Astrocyte of the cerebellum (primary cell): ENCODE measurements around the gene C2orf49.

Source experiments
- DNase-seq: peaks from one replicate; pipeline ENCODE4 v3.0.0-alpha.2; 2011; ENCODE audit warnings: low read depth
- H3K4me3 ChIP-seq: 2 replicates; pipeline ENCODE4 v1.5.1; 2011; ENCODE audit warnings: mild to moderate bottlenecking, low read depth, low read length, moderate library complexity
- CTCF ChIP-seq: IDR thresholded peaks from 2 replicates; pipeline ENCODE4 v1.5.1; 2012; ENCODE audit warnings: low read length, low read depth, moderate library complexity, mild to moderate bottlenecking; ENCODE audit errors: missing control alignments
- in situ Hi-C: cut with HindIII; loops from 2 replicates; pipeline ENCODE4 v1.10.0; 2017; ENCODE audit warnings: low sequenced_read_pairs

C2orf49 gene

GRCh38 chr2:105315314-105315713 is 22.0 kb upstream of the C2orf49 start:
- H3K4me3 ChIP-seq: no peak overlapping the region
- no peak for DNase-seq
- in situ Hi-C loops: no loop called here
- no peak for TF ChIP-seq CTCF

- no peak for TF ChIP-seq CTCF
- in situ Hi-C loops: no loop called here
- no peak for DNase-seq
- no peak overlapping the region for H3K4me3 ChIP-seq
Observed at GRCh38 chr2:105317937-105318336, 19.4 kb upstream of the C2orf49 start.

GRCh38 chr2:105320651-105321215 is 16.6 kb upstream of the C2orf49 start:
- H3K4me3 ChIP-seq: no peak overlapping the region
- DNase-seq: no peak
- in situ Hi-C loops: no loop called here
- TF ChIP-seq CTCF: no peak

GRCh38 chr2:105321875-105322646 is 15.3 kb upstream of the C2orf49 start:
- no peak overlapping the region for H3K4me3 ChIP-seq
- no peak for TF ChIP-seq CTCF
- no peak for DNase-seq
- in situ Hi-C loops: no loop called here

- DNase-seq: no peak
- in situ Hi-C loops: no loop called here
- H3K4me3 ChIP-seq: no peak overlapping the region
- TF ChIP-seq CTCF: no peak
Observed at GRCh38 chr2:105323111-105323510, 14.2 kb upstream of the C2orf49 start.

GRCh38 chr2:105324101-105324500 is 13.2 kb upstream of the C2orf49 start:
- in situ Hi-C loops: no loop called here
- no peak overlapping the region for H3K4me3 ChIP-seq
- DNase-seq: no peak
- TF ChIP-seq CTCF: no peak
